ENCODE results near the gene SLAMF9.

DNA sequence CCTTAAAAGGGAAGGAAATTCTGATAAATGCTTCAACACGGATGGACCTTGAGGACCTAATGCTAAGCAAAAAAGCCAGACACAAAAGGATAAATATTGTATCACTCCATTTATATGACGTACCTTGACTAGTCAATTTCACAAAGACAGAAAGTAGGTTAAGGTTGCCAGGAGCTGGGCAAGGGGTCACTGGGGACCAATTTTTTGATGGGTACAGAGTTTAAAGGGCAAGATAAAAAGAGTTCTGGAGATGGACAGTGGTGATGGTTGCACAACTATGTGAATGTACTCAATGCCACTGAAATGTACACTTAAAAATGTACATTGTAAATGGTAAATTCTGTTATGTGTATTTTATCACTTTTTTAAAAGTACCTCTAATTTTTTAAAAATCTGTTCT, 32.1 kb upstream of the SLAMF9 start:
- TF ChIP-seq POLR2A (IDR thresholded peaks at IDR 0.05): no peak
- TF ChIP-seq, protein P1, sequence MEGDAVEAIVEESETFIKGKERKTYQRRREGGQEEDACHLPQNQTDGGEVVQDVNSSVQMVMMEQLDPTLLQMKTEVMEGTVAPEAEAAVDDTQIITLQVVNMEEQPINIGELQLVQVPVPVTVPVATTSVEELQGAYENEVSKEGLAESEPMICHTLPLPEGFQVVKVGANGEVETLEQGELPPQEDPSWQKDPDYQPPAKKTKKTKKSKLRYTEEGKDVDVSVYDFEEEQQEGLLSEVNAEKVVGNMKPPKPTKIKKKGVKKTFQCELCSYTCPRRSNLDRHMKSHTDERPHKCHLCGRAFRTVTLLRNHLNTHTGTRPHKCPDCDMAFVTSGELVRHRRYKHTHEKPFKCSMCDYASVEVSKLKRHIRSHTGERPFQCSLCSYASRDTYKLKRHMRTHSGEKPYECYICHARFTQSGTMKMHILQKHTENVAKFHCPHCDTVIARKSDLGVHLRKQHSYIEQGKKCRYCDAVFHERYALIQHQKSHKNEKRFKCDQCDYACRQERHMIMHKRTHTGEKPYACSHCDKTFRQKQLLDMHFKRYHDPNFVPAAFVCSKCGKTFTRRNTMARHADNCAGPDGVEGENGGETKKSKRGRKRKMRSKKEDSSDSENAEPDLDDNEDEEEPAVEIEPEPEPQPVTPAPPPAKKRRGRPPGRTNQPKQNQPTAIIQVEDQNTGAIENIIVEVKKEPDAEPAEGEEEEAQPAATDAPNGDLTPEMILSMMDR (IDR thresholded peaks at IDR 0.05): no peak

Data from thyroid gland (tissue), 4 donors.